ENCODE results near the gene GLP2R.
"Not testable (repeated sequence)": the region's sequence is repeated elsewhere in the genome, so short reads cannot be mapped to it uniquely, and the experiment has no call there.

GLP2R gene

DNA sequence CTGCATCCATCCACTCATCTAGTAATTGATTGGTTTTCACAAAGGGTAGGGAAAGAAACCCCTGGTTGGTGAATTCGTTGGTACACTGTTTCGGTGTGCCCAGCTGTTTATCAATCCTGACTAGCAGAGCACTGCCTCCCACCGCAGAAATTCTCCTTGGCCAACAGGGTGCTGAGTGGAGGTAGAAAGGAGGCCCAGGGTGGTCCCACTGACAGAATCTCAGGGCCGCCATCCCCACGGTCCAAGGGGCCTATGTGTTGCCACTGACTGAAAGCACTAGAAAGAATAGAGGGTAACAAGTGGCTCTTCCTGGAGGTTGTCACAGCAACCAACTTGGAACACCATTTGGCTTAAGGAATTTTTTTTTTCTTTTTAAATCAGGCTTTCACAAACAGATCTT, 87.8 kb downstream of the GLP2R start:
- TF ChIP-seq, protein P1, sequence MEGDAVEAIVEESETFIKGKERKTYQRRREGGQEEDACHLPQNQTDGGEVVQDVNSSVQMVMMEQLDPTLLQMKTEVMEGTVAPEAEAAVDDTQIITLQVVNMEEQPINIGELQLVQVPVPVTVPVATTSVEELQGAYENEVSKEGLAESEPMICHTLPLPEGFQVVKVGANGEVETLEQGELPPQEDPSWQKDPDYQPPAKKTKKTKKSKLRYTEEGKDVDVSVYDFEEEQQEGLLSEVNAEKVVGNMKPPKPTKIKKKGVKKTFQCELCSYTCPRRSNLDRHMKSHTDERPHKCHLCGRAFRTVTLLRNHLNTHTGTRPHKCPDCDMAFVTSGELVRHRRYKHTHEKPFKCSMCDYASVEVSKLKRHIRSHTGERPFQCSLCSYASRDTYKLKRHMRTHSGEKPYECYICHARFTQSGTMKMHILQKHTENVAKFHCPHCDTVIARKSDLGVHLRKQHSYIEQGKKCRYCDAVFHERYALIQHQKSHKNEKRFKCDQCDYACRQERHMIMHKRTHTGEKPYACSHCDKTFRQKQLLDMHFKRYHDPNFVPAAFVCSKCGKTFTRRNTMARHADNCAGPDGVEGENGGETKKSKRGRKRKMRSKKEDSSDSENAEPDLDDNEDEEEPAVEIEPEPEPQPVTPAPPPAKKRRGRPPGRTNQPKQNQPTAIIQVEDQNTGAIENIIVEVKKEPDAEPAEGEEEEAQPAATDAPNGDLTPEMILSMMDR (IDR thresholded peaks at IDR 0.05; ENCODE audit: control insufficient read depth, extremely low read depth, insufficient read depth): no peak
- no peak overlapping the region for H3K4me3 ChIP-seq (ENCODE audit: low read depth, low read length)
- DNase-seq (ENCODE audit: low read depth): no peak

DNA sequence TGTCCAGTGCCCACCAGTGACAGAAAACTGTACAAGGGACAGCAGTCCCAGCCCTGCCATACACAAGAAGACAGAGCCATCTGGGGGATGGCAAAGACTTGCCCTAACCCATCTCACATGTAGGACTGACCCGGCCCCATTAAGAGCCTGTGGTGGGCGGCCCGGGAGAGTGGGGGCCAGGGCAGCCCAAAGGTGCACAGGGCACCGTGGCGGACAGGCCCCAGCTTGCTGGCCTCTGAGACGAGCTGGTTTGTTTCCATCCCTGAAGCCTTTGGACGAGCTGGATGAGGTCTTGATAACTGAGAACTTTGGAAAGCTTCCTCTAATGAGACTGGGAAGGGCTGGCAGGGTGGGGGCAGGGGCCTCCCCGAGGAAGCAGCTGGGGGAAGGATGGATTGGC, 90.4 kb downstream of the GLP2R start:
- H3K4me3 ChIP-seq (ENCODE audit: low read depth, low read length): no peak overlapping the region
- TF ChIP-seq, protein P1 (IDR thresholded peaks at IDR 0.05; ENCODE audit: control insufficient read depth, extremely low read depth, insufficient read depth): no peak
- DNase-seq (ENCODE audit: low read depth): no peak

DNA sequence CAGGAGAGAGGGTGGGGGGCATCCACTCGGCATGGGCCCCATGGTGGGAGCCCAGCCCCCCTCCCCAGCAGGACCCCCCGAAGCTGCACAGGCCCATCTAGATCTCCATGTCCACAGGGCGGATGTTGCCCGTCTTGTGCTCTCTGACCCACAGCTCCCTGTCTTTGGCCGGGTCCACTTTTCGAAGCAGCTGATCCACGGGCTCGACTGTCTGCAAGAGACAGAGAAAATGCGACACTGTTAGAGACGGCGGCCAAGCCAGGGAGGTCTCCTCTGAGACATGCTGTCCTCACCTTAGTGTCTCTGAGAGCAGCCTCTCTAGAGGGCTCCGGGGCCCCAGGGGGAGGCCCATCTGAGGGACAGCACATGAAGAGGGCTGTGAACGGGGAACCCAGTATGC, 91.4 kb downstream of the GLP2R start:
- H3K4me3 ChIP-seq (ENCODE audit: low read depth, low read length): no peak overlapping the region
- DNase-seq (ENCODE audit: low read depth): no peak
- TF ChIP-seq, protein P1 (IDR thresholded peaks at IDR 0.05; ENCODE audit: control insufficient read depth, extremely low read depth, insufficient read depth): no peak

DNA sequence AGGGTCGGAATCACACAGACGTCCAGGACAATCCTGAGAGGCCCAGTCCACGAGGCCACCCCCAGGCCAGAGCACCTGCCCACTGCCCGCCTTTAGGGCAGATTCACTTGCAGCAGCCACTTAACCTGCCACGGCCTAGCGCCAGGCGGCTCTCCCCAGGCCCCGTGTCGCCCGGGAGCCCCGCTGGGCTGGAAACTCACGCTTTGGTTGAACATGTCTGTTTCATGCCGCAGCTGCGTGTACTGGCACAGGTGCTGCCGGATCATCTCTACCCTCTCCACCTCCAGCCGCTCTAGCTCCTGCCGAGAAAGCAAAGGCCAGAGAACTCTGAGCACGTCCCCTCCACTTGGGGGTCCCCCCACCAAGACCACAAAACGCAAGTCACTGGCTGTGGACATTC, 92.1 kb downstream of the GLP2R start:
- no peak overlapping the region for H3K4me3 ChIP-seq (ENCODE audit: low read depth, low read length)
- TF ChIP-seq, protein P1 (IDR thresholded peaks at IDR 0.05; ENCODE audit: control insufficient read depth, extremely low read depth, insufficient read depth): no peak
- DNase-seq (ENCODE audit: low read depth): no peak

DNA sequence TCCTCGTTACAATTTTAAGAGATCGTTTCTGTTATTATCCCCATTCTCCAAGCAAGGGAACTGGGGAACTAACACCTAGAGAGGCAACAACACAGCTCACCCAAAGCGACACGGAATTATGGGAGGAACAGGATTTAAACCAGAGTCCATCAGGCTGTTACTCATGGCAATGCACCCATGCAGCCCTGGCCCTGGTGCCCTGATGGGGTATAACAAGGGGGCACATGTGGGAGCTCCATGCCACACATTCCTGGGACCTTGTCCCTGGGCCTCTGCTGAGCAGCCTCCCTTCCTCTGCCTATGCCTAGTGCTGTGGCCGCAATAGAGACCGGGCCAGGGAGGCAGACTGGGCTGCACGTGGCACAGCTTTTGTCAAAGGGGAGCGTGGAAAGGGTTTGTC, 92.6 kb downstream of the GLP2R start:
- TF ChIP-seq, protein P1 (IDR thresholded peaks at IDR 0.05; ENCODE audit: control insufficient read depth, extremely low read depth, insufficient read depth): no peak
- no peak overlapping the region for H3K4me3 ChIP-seq (ENCODE audit: low read depth, low read length)
- DNase-seq (ENCODE audit: low read depth): no peak

DNA sequence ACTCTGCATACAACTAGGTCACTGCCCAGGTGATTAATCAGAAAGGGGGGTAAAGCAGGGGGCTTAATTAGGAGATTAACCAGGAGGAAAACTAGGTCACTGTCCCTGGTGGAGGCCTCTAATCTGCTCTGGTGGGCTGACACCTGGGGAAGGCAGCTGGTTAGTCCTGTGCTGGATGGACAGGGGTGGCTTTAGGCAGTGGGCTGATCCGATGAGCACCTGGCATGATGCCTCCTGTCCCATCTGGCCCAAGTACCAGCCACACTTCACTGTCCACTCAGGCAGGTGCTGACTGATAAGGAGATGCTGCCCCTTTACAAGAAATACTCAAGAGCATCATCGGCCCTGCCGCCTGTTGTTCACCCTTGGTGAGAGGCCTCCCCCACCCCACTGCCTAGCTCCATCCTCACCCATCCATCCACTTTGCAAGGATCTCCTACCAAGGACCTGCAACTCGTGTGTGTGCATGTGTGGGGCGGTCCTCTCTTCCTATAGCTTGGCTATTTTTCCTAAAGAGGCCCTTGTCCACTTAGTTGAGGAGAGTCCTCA, 93.2 kb downstream of the GLP2R start:
- DNase-seq (ENCODE audit: low read depth): no peak
- H3K4me3 ChIP-seq (ENCODE audit: low read depth, low read length): no peak overlapping the region
- TF ChIP-seq, protein P1 (IDR thresholded peaks at IDR 0.05; ENCODE audit: control insufficient read depth, extremely low read depth, insufficient read depth): no peak

DNA sequence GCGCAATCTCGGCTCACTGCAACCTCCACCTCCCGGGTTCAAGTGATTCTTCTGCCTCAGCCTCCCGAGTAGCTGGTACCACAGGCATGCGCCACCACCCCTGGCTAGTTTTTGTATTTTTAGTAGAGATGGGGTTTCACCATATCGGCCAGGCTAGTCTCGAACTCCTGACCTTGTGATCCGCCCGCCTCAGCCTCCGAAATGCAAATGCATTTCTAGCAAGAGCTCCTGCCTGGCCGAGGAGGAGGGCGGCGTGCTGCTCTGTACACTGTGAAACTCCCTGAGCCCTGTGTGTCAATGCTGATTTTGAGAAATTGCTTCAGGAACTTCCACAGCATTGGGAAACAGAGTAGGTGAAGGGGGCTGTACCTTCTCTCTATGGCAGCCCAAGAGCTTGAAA, 95.5 kb downstream of the GLP2R start:
- H3K4me3 ChIP-seq (ENCODE audit: low read depth, low read length); DNase-seq (ENCODE audit: low read depth): not testable (repeated sequence)

All from LNCaP clone FGC (cell line).